NT2/D1 (cell line): ENCODE measurements around the gene ZSCAN5B.

Source experiments
- SUZ12 ChIP-seq: IDR thresholded peaks from 2 replicates; pipeline ENCODE4 v1.6.1; 2011; ENCODE audit not compliant: insufficient read length, insufficient read depth; ENCODE audit errors: extremely low read depth
- YY1 ChIP-seq: IDR thresholded peaks from 2 replicates; pipeline ENCODE4 v1.6.1; 2011; ENCODE audit not compliant: insufficient read length, insufficient read depth
- ZNF274 ChIP-seq: IDR thresholded peaks from 2 replicates; pipeline ENCODE4 v1.6.1; 2011; ENCODE audit warnings: mild to moderate bottlenecking, low read depth, low read length

DNA sequence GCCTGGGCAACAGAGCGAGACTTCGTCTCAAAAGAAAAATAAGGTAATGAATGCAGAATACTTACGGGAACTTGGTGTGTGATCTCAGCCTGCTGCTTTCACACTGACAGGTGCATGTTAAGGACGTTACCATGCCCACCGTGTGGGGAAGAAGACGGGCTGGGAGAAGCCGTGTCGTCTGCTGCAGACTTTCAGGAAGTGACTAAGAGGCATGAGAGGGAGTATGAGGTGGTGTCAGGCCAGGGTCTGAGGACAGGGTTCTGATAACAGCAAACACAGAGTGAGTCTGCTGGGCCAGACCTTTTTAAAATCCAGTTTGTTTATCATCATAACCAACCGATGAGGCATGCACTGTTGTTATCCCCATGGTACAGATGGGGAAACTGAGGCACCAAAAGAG is 35.3 kb downstream of the ZSCAN5B start:
- TF ChIP-seq YY1 (no peak), ZNF274 (no peak), SUZ12 (no peak)
